GM10847 (cell line): ENCODE results near the gene SLAMF1.
A peak's percentile ranks its signal among the peaks of the same experiment; 100 is the strongest.

Source experiments
- POLR2A ChIP-seq: IDR thresholded peaks from 2 replicates; pipeline ENCODE4 v1.6.1; 2011; ENCODE audit not compliant: insufficient read length; ENCODE audit errors: extremely low read depth

SLAMF1 gene

DNA sequence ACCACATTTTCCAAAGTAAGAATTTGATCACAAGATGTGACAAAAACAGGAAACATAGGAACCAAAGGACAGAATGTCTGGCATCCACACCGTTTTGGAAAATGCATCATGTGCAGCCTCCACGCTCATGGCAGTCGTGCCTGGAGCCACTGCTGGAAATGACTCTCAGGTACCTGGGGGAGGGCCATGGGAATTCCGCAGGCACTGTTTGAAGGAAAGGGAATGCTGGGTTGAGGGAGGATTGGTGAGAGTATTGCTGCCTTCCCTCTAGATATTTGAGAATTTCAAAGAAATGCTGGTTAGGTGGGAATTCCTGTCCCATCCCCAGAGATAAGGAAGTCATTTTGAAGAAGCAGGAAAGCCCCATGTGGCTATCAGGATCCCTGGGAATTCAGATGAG is 10.8 kb downstream of the SLAMF1 start:
- no peak for TF ChIP-seq POLR2A

DNA sequence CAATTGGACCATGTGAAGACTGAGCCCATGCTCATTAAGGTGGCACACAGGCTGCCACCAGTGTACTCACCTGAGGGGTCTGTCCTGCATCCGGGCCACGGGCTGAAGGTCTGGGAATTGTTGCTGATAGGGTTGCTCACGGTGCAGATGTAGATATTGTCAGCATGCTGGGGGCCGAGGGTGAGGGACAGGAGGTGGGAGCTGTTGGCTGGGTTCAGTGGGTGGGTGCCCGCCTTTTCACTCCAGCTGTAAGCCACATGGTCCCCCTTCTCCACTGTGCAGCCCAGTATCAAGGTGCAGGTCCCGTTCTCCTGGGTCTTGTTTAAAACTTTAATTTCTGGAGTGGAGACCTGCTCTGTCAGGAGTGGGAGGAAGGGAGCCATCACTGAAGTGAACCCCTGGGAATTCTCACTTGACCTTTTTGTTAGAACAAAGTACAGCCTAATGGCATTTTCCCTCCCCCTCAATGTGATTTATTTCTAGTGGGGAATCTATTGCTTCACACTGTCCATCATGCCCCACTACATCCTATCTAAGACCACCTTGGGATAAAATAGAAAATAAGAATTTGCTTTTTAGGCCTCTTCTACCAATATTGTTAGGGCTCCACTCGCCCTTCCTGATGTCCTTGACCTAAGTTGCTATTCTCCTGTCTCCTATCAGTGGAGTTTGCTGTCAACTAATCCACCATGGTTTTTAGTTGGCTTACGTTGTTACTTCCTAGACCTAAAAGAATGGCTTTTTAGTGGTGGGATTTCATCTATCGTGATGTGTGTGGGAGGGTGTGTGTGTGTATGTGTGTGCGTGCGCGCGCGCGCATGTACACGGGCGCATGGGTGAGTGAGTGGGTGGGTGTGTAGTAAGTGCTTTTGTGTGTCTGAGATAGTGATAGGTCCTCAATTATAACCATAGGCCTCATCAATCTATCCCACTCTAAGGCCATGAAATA is 12.0 kb downstream of the SLAMF1 start:
- peak; percentile 62 for TF ChIP-seq POLR2A

DNA sequence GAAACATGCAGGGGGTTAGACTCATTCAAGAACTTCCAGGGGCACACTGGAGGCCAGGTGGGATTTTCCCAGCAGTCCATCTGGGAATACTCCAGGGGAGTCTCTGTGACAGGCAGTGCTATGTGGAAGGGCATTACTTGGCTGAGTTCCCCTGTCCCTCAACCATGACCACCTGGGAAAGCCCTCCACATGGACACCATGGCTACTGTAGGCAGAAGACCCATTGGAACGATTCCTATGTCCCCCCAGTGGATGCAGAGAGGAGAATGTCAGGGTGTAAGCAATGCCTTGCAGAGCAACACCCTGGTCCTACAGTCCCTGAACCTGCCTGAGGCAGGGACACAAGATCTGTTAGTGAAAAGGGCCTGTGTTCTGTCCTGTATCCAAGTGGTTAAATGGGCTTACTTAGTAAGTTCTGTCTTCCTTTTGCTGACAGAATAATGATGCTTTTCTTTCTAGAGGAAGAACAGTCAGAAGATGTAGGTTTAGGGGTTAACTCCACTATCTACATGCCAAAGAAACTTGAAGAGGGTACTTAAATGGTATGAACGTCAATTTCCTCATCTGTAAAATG is 13.4 kb downstream of the SLAMF1 start:
- no peak for TF ChIP-seq POLR2A

DNA sequence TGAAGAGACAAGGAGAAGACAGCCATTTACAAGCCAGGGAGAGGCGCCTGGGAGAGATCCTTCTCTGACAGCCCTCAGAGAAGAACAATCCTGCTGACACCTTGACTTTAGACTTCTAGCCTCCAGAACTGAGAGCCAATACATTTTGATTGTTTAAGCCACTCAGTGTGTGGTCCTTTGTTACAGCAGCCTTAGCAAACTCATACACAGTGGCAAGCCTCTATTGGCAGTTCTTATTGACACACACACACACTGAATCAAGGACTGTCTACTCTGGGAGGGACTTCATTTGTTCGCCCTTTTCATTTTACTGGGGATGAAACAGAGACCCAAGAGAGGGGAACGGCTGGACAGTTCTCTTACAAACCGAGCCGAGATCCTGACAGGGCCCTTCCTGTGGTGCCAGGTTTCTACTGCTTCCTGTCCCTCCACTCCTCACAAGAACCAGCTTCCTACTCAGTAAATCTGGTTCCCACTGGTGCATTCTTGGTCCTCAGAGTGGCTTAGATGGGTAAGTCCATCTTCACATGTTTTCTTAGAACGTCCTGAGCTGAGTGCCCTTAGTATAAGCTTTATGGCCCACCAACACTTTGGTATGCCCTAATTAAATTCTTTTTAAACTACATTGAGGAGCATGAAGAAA is 14.7 kb downstream of the SLAMF1 start:
- no peak for TF ChIP-seq POLR2A

DNA sequence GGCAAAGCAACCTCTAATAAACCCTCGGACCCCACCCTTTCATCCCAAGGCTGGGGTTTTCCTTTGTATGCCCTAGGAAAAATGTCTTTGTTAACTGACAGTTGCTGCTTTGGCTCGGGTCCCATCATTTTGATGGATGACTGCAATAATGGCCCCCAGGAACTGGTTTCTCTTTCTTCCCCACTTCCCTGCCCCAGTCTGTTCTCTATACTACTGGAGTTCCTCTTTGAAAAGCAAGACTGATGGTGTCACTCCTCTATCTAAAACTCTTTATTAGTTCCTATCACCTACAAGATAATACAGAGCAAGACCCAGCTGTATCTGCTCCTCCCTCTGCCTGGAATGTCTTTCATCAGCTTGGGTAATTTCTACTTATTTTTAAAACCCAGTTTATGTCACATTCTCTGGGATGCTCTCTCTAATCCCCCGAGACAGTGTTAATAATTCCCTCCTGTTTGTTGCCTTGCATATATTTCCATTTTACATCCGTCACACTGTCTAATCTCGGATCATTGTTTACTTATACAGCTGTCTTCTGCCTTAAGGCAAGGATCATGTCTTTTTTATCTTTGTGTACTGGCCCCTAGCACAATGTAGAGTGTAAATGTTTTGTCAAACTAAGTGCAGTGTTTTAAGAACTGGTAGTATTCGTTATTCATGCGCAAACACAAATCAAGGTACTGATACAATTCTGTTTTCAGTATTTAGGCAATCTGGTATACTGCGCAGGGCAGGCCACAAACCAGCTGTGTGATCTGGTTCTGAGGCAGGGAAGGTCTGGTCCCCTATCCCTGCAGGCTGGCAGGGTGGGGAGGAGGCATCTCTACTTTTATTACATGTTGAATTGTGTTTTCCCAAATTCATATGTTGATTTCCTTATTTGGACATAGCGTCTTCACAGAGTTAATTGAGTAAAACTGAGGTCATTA is 16.1 kb downstream of the SLAMF1 start:
- TF ChIP-seq POLR2A: no peak

DNA sequence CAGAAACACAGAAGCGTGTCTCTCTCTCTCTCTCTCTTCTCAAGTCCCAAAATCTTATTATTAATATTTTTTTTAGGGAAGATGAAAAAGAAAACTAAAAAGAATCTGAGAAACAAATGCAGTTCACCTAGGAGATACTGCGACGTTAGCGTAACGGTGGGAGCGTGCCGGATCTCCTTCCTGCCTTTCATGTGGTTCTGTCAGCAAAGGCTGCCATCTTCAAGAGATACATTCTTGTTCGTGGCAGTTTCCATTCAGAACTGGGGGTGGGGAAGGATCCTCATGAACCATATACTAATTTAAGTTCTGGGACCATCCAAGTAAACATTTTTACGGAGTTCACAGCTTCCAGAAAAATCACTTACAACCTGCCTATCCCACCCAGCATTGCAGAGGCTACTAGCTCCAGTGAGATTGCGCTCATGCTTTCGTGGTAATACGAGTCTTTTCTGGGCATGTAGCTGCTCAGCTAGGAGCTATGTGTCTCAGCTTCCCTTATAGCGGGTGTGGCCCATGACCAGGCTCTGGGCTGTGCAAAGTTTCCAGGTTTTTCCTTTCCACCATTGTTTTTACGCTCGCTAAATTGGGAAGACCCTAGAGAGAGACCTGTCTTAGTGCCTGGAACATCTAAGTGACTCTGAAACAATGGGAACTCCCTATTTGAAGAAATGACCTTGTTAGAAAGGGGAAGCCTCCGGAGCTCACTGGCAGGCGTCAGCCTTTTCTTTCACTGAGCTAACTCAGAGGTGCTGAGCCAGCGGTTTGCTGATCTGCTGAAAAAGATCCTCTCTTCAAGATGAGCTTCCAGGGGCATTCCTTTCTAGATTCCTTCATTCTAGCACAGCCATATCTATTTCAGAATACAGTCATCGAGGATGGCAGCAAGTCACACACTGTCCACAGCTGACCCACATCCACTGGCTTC is 17.3 kb downstream of the SLAMF1 start:
- no peak for TF ChIP-seq POLR2A

DNA sequence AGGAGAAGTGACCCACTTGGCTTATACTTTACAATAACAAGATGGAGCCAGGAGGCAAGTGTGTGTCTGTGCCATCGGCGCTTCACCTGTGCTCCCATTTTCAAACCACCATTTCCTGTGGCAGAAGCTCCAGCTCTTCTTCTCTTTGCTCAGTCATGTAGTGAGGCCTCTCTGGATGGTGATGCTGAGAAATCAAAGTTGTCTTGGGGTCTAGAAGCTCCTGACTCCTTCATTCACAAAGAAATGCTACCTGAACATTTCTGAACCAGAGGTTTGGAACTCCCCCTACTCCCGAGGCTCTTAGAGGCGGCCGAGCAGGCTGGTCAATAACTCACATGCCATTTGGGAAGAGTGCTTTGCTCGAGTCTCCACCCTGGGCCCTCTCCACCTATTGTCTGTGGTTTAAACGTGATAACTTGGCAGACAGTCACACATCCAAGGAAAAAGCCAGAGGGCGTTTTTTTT is 18.0 kb downstream of the SLAMF1 start:
- no peak for TF ChIP-seq POLR2A

DNA sequence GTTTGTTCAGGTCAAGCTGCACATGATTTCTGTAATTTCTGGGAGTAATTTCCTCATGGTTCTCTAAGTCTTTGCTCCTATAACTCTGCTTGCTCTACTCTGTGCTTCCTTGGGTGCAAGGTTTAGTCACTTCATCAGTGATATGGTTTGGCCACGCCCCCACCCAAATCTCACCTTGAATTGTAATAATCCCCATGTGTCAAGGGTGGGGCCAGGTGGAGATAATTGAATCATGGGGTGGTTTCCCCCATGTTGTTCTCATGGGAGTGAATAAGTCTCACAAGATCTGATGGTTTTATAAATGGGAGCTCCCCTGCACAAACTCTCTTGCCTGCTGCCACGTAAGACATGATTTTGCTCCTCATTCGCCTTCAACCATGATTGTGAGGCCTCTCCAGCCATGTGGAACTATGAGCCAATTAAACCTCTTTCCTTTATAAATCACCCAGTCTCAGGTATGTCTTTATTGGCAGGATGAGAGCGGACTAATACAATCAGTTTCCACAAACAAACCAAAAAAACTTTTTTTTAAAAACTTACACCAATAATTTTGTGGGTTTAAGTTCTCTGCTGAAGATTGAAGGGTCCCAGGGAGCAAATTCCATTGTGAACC is 19.1 kb downstream of the SLAMF1 start:
- TF ChIP-seq POLR2A: peak; percentile 6

DNA sequence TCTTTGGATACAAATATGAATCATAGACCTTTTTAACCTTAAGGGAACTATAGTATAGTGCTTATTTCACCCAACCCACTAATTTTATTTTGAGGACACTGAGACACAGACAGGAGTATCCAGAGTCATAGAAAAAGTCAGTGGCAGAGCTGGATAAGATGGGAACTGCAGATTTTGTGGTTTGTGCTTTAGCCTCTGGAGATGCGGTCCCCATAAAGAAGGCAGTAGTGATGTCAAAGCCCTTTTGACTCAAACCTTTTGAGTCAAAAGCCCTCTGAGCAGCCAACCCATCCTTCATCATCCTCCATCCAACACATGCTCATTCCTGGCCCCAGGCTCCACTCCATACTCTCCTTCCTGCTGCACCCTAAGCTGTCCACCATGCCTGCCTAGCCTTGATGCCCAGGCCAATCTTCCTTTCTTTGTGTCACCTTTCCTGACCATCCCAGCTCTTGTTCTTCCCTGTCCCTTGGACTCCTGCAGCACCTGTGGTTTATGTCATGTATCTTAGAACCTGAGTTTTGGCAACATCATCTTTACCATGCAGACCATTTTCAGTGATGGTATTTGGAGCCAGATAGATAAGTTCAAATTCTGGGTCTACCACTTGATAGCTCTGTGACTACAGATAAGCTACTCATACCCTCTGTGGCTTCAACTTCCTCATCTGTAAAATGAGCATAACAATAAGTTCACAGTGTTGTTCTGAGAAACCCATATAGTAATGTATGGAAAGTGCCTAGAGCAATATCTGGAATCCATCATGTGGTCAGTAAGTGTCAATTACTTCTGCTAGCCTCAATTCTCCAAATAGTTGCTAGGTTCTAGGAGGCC is 20.1 kb downstream of the SLAMF1 start:
- TF ChIP-seq POLR2A: peak; percentile 25

DNA sequence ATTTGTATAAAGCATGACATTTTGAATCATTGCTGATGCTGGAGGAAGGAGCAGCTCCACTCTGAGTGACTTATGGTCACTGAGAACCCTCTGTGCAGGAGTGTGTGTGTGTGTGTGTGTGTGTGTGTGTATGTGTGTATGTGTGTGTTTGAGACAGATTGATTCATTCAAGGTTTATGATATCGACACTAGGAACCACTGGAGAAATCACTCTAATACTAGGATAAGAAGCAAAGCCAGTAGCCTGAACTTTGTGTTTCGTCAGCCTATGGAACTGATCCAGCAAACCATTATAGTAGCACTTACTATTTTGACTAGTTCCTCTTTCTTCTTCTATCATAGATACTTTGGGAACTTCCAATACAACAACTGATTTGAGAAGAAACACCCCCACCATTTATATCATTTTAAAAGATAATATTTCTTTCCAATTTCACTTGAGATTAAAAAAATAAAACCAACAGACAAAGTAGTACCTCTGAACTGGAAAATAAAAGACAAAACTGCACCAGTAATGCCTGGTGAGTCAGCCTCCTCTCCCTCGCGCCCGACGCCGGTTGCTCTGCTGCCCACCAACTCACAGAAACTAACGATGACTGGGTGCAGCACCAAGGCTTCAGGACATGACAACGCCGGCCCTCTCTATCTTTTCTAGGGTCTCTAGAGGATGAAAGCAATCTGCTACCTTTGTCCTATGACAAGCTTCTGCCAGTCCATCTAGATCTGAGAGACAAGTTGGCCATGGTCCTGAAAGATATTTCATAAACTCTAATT is 20.9 kb downstream of the SLAMF1 start:
- TF ChIP-seq POLR2A: no peak

DNA sequence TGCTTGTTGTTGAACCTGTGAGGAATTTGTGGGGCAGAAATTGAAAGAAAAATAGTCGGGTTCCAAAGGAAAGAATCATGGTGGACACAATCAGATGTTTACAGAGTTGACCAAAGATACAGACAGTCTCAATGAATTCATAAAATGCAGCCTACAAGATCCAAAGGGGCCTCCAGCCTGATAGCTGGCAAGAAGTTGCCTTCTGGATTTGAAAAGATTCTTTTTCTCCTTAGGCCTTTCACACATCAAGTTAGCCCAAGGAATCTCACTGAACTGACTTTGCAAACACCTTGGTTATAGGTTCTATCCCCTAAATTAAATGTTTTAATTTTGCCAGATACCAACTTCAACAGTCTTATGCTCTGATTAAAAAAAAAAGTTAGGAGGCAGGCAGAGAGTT is 21.5 kb downstream of the SLAMF1 start:
- TF ChIP-seq POLR2A: no peak

DNA sequence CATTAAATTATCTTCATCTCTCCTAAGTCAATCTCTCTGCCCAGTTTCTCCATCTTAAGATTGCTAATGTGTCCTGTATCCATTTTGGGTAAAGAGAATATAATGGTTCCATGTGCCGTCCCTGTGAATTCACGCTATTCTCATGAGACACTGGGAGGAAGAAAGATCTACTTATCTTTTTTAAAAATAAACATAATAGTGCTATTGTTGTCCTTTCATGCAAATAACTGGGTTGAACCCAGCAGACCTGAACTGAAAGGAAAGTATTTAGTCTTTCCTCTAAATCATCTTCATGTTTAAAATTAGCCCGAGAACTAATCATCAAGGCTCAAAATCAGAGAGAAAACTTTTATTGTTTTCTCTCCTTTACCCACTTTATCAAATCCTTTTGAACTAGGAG is 22.4 kb downstream of the SLAMF1 start:
- no peak for TF ChIP-seq POLR2A
